Measurements from ENCODE around the gene DIP2C.

GRCh38 chr10:241451-241850 lies 448.0 kb downstream of the DIP2C start:
- no peak for TF ChIP-seq POLR2A (IDR thresholded peaks at IDR 0.05)
- no peak for TF ChIP-seq CTCF (IDR thresholded peaks at IDR 0.05)
